Iris pigment epithelial cell (primary cell): Measurements from ENCODE around the gene PDGFC.

Experiments used
- DNase-seq: peaks from one replicate; pipeline ENCODE4 v3.0.0-alpha.2; 2011; ENCODE audit warnings: low read depth

PDGFC gene

DNA sequence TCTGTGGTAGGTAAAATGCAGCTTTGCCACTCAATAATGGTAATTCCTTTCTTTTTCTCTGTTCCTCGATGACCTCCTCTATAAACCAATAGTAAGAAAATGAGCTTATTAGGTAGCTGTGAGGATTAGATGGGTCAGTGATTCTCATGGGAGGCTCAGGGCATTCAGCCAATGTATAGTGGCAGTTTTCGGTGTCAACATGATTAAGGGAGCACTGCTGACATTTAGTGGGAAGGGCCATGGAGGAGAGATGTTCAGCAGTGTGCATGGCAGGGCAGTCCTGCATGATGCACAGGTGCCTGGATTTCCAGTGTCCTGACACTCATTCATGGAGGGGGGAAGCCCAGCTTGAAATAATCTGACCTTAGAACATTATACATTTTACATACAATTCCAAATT, 232.8 kb downstream of the PDGFC start:
- DNase-seq = no peak

- DNase-seq = peak; percentile 27
Measured at GRCh38 chr4:156734965-156735895, 236.4 kb downstream of the PDGFC start.

DNA sequence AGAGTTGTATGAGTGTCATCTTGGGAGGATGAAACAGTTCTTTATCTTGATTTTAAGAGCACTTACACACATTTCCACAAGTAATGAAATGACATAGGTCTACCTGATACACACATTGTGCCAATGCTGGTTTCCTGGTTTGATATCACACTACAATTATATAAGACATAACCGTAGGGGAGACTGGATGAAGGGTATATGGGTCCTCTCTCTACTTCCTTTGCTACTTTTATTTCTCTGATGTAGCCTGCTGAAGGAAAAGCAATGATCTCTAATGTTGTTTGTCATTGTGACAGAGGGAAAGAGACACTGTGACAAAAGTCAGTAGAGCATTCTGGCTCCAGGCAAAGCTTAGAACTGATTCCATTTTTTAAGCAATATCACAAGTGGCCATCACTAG, 238.0 kb downstream of the PDGFC start:
- no peak for DNase-seq

- DNase-seq = no peak
Measured at GRCh38 chr4:156732634-156733033, 239.0 kb downstream of the PDGFC start.

DNA sequence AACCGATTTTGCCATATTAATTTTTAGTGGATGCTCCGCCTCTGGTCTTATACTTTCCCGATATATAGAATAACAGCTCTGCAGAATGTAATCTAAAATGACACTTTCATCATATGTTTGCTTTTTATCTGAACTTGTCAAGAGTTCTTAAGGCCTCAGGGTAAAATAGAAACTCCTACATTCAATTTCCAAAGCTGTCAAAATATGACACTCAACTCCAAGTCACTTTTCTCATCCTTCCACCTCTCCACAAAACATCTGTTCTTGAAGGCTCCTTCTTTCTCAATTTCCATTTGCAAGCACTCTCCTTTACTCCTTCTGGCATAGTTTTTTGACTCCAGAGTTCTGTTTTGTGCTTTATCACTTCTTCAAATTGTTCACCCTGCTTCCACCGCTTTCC, 242.2 kb downstream of the PDGFC start:
- no peak for DNase-seq

DNA sequence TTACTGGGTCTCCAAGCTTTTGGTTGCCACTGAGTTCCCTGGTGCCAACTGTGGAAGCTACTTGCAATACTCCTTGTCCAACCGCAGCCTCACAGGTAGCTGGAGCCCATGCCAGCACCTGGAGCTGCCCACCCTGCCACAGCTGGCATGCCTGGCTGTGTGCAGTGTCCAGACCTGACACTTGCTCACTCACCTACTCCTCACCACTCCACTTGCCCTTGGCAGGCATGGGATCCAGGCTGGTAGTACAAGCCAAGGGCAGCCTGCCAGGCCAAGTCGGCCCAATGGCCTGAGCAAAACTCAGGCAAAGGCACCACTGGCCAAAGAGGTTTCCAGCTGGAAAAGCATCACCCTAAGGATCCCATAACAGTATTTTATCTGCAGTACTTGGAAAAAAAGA, 246.3 kb downstream of the PDGFC start:
- DNase-seq = no peak

DNA sequence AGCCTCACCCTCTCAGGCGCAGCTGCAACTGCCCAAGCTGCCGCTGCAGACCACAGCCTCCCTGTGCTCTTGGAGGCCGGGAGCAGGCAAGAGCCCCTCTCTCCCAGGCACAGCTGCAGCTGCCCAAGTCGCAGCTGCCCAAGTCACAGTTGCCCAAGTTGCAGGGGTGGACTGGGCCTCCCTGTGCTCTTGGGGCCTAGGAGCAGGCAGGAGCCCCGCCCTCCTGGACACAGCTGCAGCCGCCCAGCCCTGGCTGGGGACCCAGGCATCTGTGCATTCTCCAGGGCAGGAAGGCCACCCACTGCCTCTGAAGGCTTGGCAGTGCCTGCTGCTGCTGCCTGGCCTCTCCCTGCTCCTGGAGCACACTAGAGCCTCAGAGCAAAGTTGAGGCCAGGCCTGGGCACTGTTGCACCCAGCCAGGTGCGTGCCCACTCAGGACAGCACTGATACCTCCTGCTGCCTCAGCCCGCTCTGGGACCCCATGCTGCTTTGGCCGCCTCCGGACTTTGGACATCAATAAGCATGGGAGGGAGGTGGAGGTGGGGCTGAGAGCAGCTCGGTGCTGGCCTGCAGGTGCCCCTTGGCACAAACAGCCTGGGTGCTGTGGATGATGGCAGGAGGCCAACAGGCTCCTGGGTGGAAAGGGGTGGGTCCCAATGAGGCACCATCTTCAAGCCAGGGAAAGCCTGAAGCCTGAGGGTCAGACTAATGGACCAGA, 247.5 kb downstream of the PDGFC start:
- DNase-seq = no peak

GRCh38 chr4:156718226-156718625, 253.4 kb downstream of the PDGFC start:
- DNase-seq = peak; percentile 69

GRCh38 chr4:156711193-156711590, 260.4 kb downstream of the PDGFC start:
- DNase-seq = no peak
